HG02943 (cell line): ENCODE measurements around the gene C15orf61.

Experiments used
- ATAC-seq: cut with Tn5 transposase; IDR thresholded peaks from one replicate; pipeline ENCODE4 v1.9.1; 2021; ENCODE audit warnings: mild to moderate bottlenecking, low read depth, moderate library complexity; ENCODE audit not compliant: unreplicated experiment

C15orf61 gene

GRCh38 chr15:67579164-67579563, 58.2 kb downstream of the C15orf61 start:
- ATAC-seq: no peak
